Mammary epithelial cell (primary cell): ENCODE measurements around the gene IQGAP2.

Experiments
- CTCF ChIP-seq, 2 donors: IDR thresholded peaks in 1 of 2; conservative IDR thresholded peaks in 1 of 2; 2 replicates each; pipeline ENCODE4 v1.5.1; 2011 to 2012; ENCODE audit warnings: inconsistent platforms in 2 of 2, low read length in 2 of 2, mild to moderate bottlenecking in 2 of 2, control low read depth in 1 of 2, low read depth in 1 of 2; ENCODE audit not compliant: insufficient read depth in 1 of 2; ENCODE audit errors: extremely low read depth in 1 of 2
- EZH2 ChIP-seq: IDR thresholded peaks from 2 replicates; pipeline ENCODE4 v1.6.1; 2012; ENCODE audit warnings: low read length, inconsistent platforms, borderline replicate concordance

DNA sequence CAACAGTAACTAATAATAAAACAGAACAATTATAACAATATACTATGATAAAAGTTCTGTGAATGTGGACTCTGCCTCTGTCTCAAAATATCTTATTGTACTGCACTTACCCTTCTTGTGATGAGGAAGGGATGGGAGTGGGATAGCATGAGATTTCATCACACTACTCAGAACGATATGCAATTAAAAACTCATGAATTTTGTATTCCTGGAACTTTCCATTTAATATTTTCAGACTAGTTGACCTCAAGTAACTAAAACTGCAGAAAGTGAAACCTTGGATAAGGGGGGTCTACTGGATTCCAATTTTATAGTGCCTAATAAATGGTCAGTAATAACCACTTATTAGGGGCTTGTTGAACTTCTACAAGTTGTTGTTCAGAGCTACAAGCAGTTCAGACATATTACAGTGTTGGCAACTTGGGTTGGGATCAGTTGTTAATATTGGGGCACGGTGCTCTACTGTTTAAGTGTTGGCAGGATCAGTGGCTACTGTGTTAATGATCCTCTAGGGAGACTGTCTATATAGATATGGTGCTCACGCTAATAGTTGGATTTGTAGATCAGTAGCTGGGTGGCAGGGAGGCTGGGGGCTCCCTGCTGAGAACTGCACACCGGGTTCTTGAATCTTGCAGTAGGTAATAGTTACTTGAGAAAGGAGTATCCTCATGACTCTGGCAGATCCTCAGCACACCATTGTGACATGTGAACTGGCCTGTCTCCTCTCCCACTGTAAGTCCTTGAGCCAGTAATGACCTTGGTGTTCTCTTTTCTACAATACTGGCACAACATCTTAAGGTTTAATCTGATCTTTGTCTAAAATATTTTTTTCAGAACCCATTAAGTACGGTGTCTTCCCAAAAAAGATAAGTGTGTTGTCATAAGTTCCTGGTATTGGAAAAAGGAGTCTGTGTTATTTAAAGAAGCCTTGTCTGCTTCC, 158.1 kb downstream of the IQGAP2 start:
- TF ChIP-seq CTCF (conservative IDR thresholded peaks at IDR 0.05 in 1 of 2, IDR thresholded peaks at IDR 0.05 in 1 of 2; ENCODE audit: extremely low read depth in 1 of 2, insufficient read depth in 1 of 2, low read depth in 1 of 2, low read length in 2 of 2) (no peak), EZH2 (no peak)
